ENCODE measurements around the gene WNT7B. TPM values are rescaled to one million over a fixed set of nuclear protein-coding genes. Genes with fewer than 3 reads are reported as not detected.
A peak's percentile ranks its signal among the peaks of the same experiment; 100 is the strongest.

WNT7B gene
- total RNA-seq, 4 donors from 2014 or later: not detected

GRCh38 chr22:45876136-45877035 lies 100.6 kb downstream of the WNT7B start:
- Histone ChIP-seq H3K9me3 (peaks cover 0 to 15% (median 2%) of the 10 kb centered on the region in 4 donors), H3K27me3 (peaks cover 0 to 37% of the 10 kb centered on the region in 2 donors), H3K4me3 (no peak overlapping the region), H3K4me1 (peaks cover 0 to 19% (median 10%) of the 10 kb centered on the region in 4 donors), H3K36me3 (no peaks in the 10 kb centered on the region), H3K27ac (no peak overlapping the region)
- TF ChIP-seq CTCF (IDR thresholded peaks at IDR 0.05) (no peak), POLR2A (IDR thresholded peaks at IDR 0.05) (no peak), EP300 (IDR thresholded peaks at IDR 0.05) (no peak)
- DNase-seq (ENCODE audit: low spot score in 2 of 2): peak in 1 of 2 donors; percentile 7
- WGBS, 2 donors: 87 to 89% methylated on average over 25 to 26 of the region's 26 CpGs

GRCh38 chr22:45872659-45873263 lies 104.2 kb downstream of the WNT7B start:
- peaks cover 0 to 3% (median 0%) of the 10 kb centered on the region in 4 donors for H3K4me1 ChIP-seq
- peaks cover 0 to 15% (median 2%) of the 10 kb centered on the region in 4 donors for H3K9me3 ChIP-seq
- no peak for DNase-seq (ENCODE audit: low spot score in 2 of 2)
- H3K4me3 ChIP-seq: no peak overlapping the region
- no peak overlapping the region for H3K27ac ChIP-seq
- peaks cover 0 to 14% of the 10 kb centered on the region in 2 donors for H3K27me3 ChIP-seq
- H3K36me3 ChIP-seq: no peaks in the 10 kb centered on the region
- TF ChIP-seq POLR2A (IDR thresholded peaks at IDR 0.05) (no peak), EP300 (IDR thresholded peaks at IDR 0.05) (no peak), CTCF (IDR thresholded peaks at IDR 0.05) (no peak)
- WGBS, 2 donors: 90 to 98% methylated on average over 3 of the region's 3 CpGs

GRCh38 chr22:45871721-45872120 lies 105.2 kb downstream of the WNT7B start:
- Histone ChIP-seq H3K27ac (no peak overlapping the region), H3K4me3 (no peak overlapping the region), H3K9me3 (peaks cover 0 to 15% (median 2%) of the 10 kb centered on the region in 4 donors), H3K27me3 (peaks cover 0 to 19% of the 10 kb centered on the region in 2 donors), H3K4me1 (peaks cover 0 to 13% (median 8%) of the 10 kb centered on the region in 4 donors), H3K36me3 (no peaks in the 10 kb centered on the region)
- WGBS, 2 donors: 89 to 96% methylated on average over 6 of the region's 6 CpGs
- no peak for TF ChIP-seq POLR2A (IDR thresholded peaks at IDR 0.05)
- TF ChIP-seq CTCF (IDR thresholded peaks at IDR 0.05): no peak
- no peak for TF ChIP-seq EP300 (IDR thresholded peaks at IDR 0.05)
- DNase-seq (ENCODE audit: low spot score in 2 of 2): no peak

Other genes with a start within 250 kb of the WNT7B start
- 10 to 100 TPM; 18.9 to 43.5 (median 27.2) TPM for gene PPARA, start 173.4 kb upstream of the WNT7B start, total RNA-seq